K562 (cell line): ENCODE data around the gene GRIP1. TPM values are rescaled to one million over a fixed set of nuclear protein-coding genes. Genes with fewer than 3 reads are reported as not detected.

Experiments
- BRCA1 ChIP-seq, 2 experiments: fragments of 450-650 bp in 1 of 2; sonication (generic) in 1 of 2; formaldehyde crosslinking in 1 of 2; IDR thresholded peaks; 2 replicates each; pipeline versions ENCODE4 v1.5.0 to v1.6.1; 2017 to 2020; ENCODE audit warnings: mild to moderate bottlenecking in 1 of 2, missing genetic modification reagents in 1 of 2
- RERE ChIP-seq: sonication (generic); formaldehyde crosslinking; IDR thresholded peaks from 2 replicates; pipeline ENCODE4 v1.8.0; 2023; ENCODE audit warnings: missing genetic modification reagents, mild to moderate bottlenecking, borderline replicate concordance
- YY1 ChIP-seq, 3 experiments: IDR thresholded peaks; 2 replicates each; pipeline ENCODE4 v1.6.1; 2011; ENCODE audit warnings: low read length in 2 of 3, mild to moderate bottlenecking in 2 of 3, moderate library complexity in 2 of 3, borderline replicate concordance in 1 of 3, control low read depth in 1 of 3, low read depth in 1 of 3; ENCODE audit not compliant: insufficient read depth in 3 of 3, insufficient replicate concordance in 2 of 3, control insufficient read depth in 1 of 3, insufficient read length in 1 of 3; ENCODE audit errors: extremely low read depth in 1 of 3
- ZNF140 ChIP-seq: fragments of 250-450 bp; sonication (Bioruptor Pico); IDR thresholded peaks from 2 replicates; pipeline ENCODE4 v1.8.0; 2021; ENCODE audit warnings: moderate library complexity, mild to moderate bottlenecking, inconsistent platforms
- polyA plus RNA-seq, 8 experiments: library from polyadenylated mRNA; depleted of rRNA in 4 of 8; stranded (reverse) in 5 of 8; unstranded in 3 of 8; fragments of >200 nt; fragmentation: Nextera tagmentation in 2 of 8; fragmentation: Illumina TruSeq in 1 of 8; extraction: Ambion mirVana in 2 of 8; extraction: Trizol in 1 of 8; gene quantifications; 2 replicates each; pipeline versions ENCODE4 v1.2.1 to v1.2.3, GENCODE V29; 2011 to 2014; ENCODE audit warnings: inconsistent platforms in 1 of 8, missing spikeins in 1 of 8
- total RNA-seq, 7 experiments: library from RNA; depleted of rRNA in 6 of 7; stranded (reverse); fragments of >200 nt in 6 of 7; fragmentation: Illumina TruSeq in 2 of 7; extraction: Trizol in 2 of 7; gene quantifications; 2 replicates each; pipeline versions ENCODE4 v1.2.1 to v1.2.3, GENCODE V29; 2011 to 2021; ENCODE audit warnings: low replicate concordance in 1 of 7
- TF ChIP-seq, protein P1 (sequence below): fragments of 250-450 bp; sonication (Bioruptor Pico); IDR thresholded peaks from 2 replicates; pipeline ENCODE4 v1.5.0; 2021; ENCODE audit warnings: mild to moderate bottlenecking, borderline replicate concordance
- TF ChIP-seq, protein P2 (sequence below): fragments of 450-650 bp; formaldehyde crosslinking; IDR thresholded peaks from 2 replicates; pipeline ENCODE4 v1.4.0; 2022; ENCODE audit warnings: missing genetic modification characterization

Gene GRIP1
- total and polyA plus RNA-seq, 9 of the 15 experiments (the other 6 are each of a cell fraction or from before 2014, with no cell fraction given), result 0.28 to 1.2 (median 0.45) TPM

- TF ChIP-seq YY1 (IDR thresholded peaks at IDR 0.05; ENCODE audit: borderline replicate concordance in 1 of 3, control insufficient read depth in 1 of 3, extremely low read depth in 1 of 3, insufficient read depth in 3 of 3, insufficient read length in 1 of 3, insufficient replicate concordance in 2 of 3, low read depth in 1 of 3, low read length in 2 of 3) (no peak), ZNF140 (CRISPR knock-in tag) (no peak), BRCA1 (IDR thresholded peaks at IDR 0.05) (no peak), BRCA1 (CRISPR knock-in tag; IDR thresholded peaks at IDR 0.05) (no peak), RERE (CRISPR knock-in tag) (no peak)
- TF ChIP-seq, protein P1, sequence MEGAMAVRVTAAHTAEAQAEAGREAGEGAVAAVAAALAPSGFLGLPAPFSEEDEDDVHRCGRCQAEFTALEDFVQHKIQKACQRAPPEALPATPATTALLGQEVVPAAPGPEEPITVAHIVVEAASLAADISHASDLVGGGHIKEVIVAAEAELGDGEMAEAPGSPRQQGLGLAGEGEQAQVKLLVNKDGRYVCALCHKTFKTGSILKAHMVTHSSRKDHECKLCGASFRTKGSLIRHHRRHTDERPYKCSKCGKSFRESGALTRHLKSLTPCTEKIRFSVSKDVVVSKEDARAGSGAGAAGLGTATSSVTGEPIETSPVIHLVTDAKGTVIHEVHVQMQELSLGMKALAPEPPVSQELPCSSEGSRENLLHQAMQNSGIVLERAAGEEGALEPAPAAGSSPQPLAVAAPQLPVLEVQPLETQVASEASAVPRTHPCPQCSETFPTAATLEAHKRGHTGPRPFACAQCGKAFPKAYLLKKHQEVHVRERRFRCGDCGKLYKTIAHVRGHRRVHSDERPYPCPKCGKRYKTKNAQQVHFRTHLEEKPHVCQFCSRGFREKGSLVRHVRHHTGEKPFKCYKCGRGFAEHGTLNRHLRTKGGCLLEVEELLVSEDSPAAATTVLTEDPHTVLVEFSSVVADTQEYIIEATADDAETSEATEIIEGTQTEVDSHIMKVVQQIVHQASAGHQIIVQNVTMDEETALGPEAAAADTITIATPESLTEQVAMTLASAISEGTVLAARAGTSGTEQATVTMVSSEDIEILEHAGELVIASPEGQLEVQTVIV (CRISPR knock-in tag), result no peak
- TF ChIP-seq, protein P2, sequence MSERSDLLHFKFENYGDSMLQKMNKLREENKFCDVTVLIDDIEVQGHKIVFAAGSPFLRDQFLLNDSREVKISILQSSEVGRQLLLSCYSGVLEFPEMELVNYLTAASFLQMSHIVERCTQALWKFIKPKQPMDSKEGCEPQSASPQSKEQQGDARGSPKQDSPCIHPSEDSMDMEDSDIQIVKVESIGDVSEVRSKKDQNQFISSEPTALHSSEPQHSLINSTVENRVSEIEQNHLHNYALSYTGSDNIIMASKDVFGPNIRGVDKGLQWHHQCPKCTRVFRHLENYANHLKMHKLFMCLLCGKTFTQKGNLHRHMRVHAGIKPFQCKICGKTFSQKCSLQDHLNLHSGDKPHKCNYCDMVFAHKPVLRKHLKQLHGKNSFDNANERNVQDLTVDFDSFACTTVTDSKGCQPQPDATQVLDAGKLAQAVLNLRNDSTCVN (CRISPR knock-in tag), result no peak
Observed at GRCh38 chr12:66341126-66341525, 337.8 kb downstream of the GRIP1 start (continued).
